ENCODE results near the gene EML6. TPM values are rescaled to one million over a fixed set of nuclear protein-coding genes. Genes with fewer than 3 reads are reported as not detected.

The EML6 gene
- polyA plus RNA-seq (2013, experiment 1 of 2), result 0.34 TPM
- polyA plus RNA-seq (2013, experiment 2 of 2), result 0.32 TPM

GRCh38 chr2:54723131-54723995, at the start of gene EML6:
EML6 (plus strand) TSS chr2:54723662; CDS start chr2:54725062, 1,400 bp downstream.
- Histone ChIP-seq H2BK15ac (replicated peaks; ENCODE audit: low read depth) (no peak within 1 kb of the TSS), H4K5ac (ENCODE audit: low read length) (no peak within 1 kb of the TSS), H3K4ac (ENCODE audit: low read depth, low read length) (no peak within 1 kb of the TSS), H3K56ac (ENCODE audit: low read length) (peak within 1 kb of the TSS; percentile 90), H3K9ac (ENCODE audit: low read length) (peak within 1 kb of the TSS; percentile 79), H2AK5ac (ENCODE audit: low read length) (no peak within 1 kb of the TSS), H3K27me3 (ENCODE audit: insufficient read depth, low read length, poor library complexity) (peaks cover 22% of the 10 kb centered on the region), H3K23ac (ENCODE audit: low read length) (no peak within 1 kb of the TSS), H2BK5ac (ENCODE audit: low read length) (no peak within 1 kb of the TSS), H3K79me1 (ENCODE audit: low read length) (no peaks in the 10 kb centered on the region), H3K79me2 (ENCODE audit: control insufficient read depth, insufficient read depth, low read length) (no peaks in the 10 kb centered on the region), H3K4me1 (ENCODE audit: control insufficient read depth, low read depth, low read length) (peaks cover 5% of the 10 kb centered on the region), H3K4me3 (ENCODE audit: low read length) (peak within 1 kb of the TSS; percentile 85), H2BK120ac (ENCODE audit: low read depth, low read length) (no peak within 1 kb of the TSS), H3K4me2 (ENCODE audit: low read length) (peak within 1 kb of the TSS; percentile 91), H4K8ac (ENCODE audit: low read depth, low read length) (peak within 1 kb of the TSS; percentile 39), H3K18ac (ENCODE audit: low read length) (no peak within 1 kb of the TSS), H3K27ac (ENCODE audit: low read depth, low read length) (no peak within 1 kb of the TSS), H3K36me3 (ENCODE audit: control insufficient read depth, insufficient read depth, low read length) (no peaks in the 10 kb centered on the region)
- peak; percentile 99 for DNase-seq
- WGBS (ENCODE audit: extremely low coverage, insufficient coverage, low lambda C conversion rate), result no CpG with 5 or more reads among the region's 90 CpGs

- no peaks in the 10 kb centered on the region for H3K36me3 ChIP-seq (ENCODE audit: control insufficient read depth, insufficient read depth, low read length)
- no peak overlapping the region for H3K4me3 ChIP-seq (ENCODE audit: low read length)
- H3K4ac ChIP-seq (ENCODE audit: low read depth, low read length), result no peak overlapping the region
- H2BK15ac ChIP-seq (replicated peaks; ENCODE audit: low read depth), result no peak overlapping the region
- no peak overlapping the region for H3K9ac ChIP-seq (ENCODE audit: low read length)
- no peak overlapping the region for H3K23ac ChIP-seq (ENCODE audit: low read length)
- no peak overlapping the region for H2AK5ac ChIP-seq (ENCODE audit: low read length)
- H2BK120ac ChIP-seq (ENCODE audit: low read depth, low read length), result no peak overlapping the region
- no peak overlapping the region for H4K8ac ChIP-seq (ENCODE audit: low read depth, low read length)
- no peak overlapping the region for H3K18ac ChIP-seq (ENCODE audit: low read length)
- no peak for DNase-seq
- no peaks in the 10 kb centered on the region for H3K79me2 ChIP-seq (ENCODE audit: control insufficient read depth, insufficient read depth, low read length)
- H2BK5ac ChIP-seq (ENCODE audit: low read length), result no peak overlapping the region
- no CpG with 5 or more reads among the region's 8 CpGs for WGBS (ENCODE audit: extremely low coverage, insufficient coverage, low lambda C conversion rate)
- H4K5ac ChIP-seq (ENCODE audit: low read length), result no peak overlapping the region
- H3K4me1 ChIP-seq (ENCODE audit: control insufficient read depth, low read depth, low read length), result no peaks in the 10 kb centered on the region
- no peak overlapping the region for H3K4me2 ChIP-seq (ENCODE audit: low read length)
- no peaks in the 10 kb centered on the region for H3K27me3 ChIP-seq (ENCODE audit: insufficient read depth, low read length, poor library complexity)
- H3K56ac ChIP-seq (ENCODE audit: low read length), result no peak overlapping the region
- H3K27ac ChIP-seq (ENCODE audit: low read depth, low read length), result no peak overlapping the region
- no peaks in the 10 kb centered on the region for H3K79me1 ChIP-seq (ENCODE audit: low read length)
Observed at GRCh38 chr2:54675281-54675680, 48.2 kb upstream of the EML6 start.

DNA sequence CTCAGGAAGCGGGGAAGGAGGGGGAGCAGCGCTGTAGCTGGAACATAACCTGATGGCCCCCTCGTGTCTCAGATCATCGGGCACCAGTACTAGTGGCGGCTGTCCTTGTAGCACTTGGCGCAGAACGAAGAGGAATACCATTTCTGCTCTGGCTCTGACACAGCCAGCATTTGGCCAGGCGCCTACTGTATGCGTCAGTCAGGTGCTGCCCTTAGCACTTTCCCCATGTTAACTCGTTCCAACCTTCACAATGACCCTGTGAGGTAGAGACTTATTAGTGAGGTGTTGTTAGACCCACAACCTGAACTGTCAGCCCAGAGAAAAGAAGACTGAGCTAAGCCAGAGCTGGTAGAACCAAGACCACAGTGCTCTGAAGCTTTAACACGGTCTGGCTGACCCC, 47.7 kb upstream of the EML6 start:
- H2BK15ac ChIP-seq (replicated peaks; ENCODE audit: low read depth), result no peak overlapping the region
- no peak overlapping the region for H2AK5ac ChIP-seq (ENCODE audit: low read length)
- H3K9ac ChIP-seq (ENCODE audit: low read length), result no peak overlapping the region
- no peak overlapping the region for H3K18ac ChIP-seq (ENCODE audit: low read length)
- DNase-seq, result no peak
- H3K4me3 ChIP-seq (ENCODE audit: low read length), result no peak overlapping the region
- no peaks in the 10 kb centered on the region for H3K36me3 ChIP-seq (ENCODE audit: control insufficient read depth, insufficient read depth, low read length)
- no peak overlapping the region for H3K4ac ChIP-seq (ENCODE audit: low read depth, low read length)
- H3K56ac ChIP-seq (ENCODE audit: low read length), result no peak overlapping the region
- H4K5ac ChIP-seq (ENCODE audit: low read length), result no peak overlapping the region
- no peak overlapping the region for H3K23ac ChIP-seq (ENCODE audit: low read length)
- H3K4me1 ChIP-seq (ENCODE audit: control insufficient read depth, low read depth, low read length), result no peaks in the 10 kb centered on the region
- H3K4me2 ChIP-seq (ENCODE audit: low read length), result no peak overlapping the region
- H2BK5ac ChIP-seq (ENCODE audit: low read length), result no peak overlapping the region
- WGBS (ENCODE audit: extremely low coverage, insufficient coverage, low lambda C conversion rate), result no CpG with 5 or more reads among the region's 11 CpGs
- no peak overlapping the region for H4K8ac ChIP-seq (ENCODE audit: low read depth, low read length)
- H3K79me2 ChIP-seq (ENCODE audit: control insufficient read depth, insufficient read depth, low read length), result no peaks in the 10 kb centered on the region
- H2BK120ac ChIP-seq (ENCODE audit: low read depth, low read length), result no peak overlapping the region
- no peaks in the 10 kb centered on the region for H3K79me1 ChIP-seq (ENCODE audit: low read length)
- no peak overlapping the region for H3K27ac ChIP-seq (ENCODE audit: low read depth, low read length)
- H3K27me3 ChIP-seq (ENCODE audit: insufficient read depth, low read length, poor library complexity), result no peaks in the 10 kb centered on the region

DNA sequence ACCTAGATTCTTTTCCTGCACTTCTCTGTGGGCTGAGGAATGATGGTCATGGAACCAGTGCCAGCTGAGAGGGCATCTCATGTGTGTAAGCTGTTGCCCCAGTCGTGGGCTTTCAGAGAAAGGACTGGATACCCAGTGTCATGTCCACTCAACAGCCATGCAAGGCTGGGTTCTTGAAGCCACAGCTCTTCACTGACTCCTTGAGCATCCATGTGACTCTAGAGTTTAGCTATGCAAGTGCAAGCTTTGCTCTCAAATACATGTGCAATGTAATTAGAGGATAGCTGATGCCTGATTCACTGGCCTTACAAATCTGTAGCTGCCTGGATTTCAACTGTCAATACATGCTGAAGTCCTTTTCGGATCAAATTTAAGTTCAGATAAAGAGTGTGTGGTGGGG, 46.8 kb upstream of the EML6 start:
- no peak overlapping the region for H4K8ac ChIP-seq (ENCODE audit: low read depth, low read length)
- no peak overlapping the region for H2AK5ac ChIP-seq (ENCODE audit: low read length)
- H3K79me1 ChIP-seq (ENCODE audit: low read length), result no peaks in the 10 kb centered on the region
- no peaks in the 10 kb centered on the region for H3K4me1 ChIP-seq (ENCODE audit: control insufficient read depth, low read depth, low read length)
- H3K23ac ChIP-seq (ENCODE audit: low read length), result no peak overlapping the region
- no peak for DNase-seq
- no peaks in the 10 kb centered on the region for H3K79me2 ChIP-seq (ENCODE audit: control insufficient read depth, insufficient read depth, low read length)
- no peak overlapping the region for H3K4me2 ChIP-seq (ENCODE audit: low read length)
- no peak overlapping the region for H2BK120ac ChIP-seq (ENCODE audit: low read depth, low read length)
- no peak overlapping the region for H3K4me3 ChIP-seq (ENCODE audit: low read length)
- no peak overlapping the region for H3K4ac ChIP-seq (ENCODE audit: low read depth, low read length)
- H4K5ac ChIP-seq (ENCODE audit: low read length), result no peak overlapping the region
- H3K56ac ChIP-seq (ENCODE audit: low read length), result no peak overlapping the region
- H3K27ac ChIP-seq (ENCODE audit: low read depth, low read length), result no peak overlapping the region
- no peaks in the 10 kb centered on the region for H3K27me3 ChIP-seq (ENCODE audit: insufficient read depth, low read length, poor library complexity)
- WGBS (ENCODE audit: extremely low coverage, insufficient coverage, low lambda C conversion rate), result no CpG with 5 or more reads among the region's 2 CpGs
- no peaks in the 10 kb centered on the region for H3K36me3 ChIP-seq (ENCODE audit: control insufficient read depth, insufficient read depth, low read length)
- no peak overlapping the region for H3K18ac ChIP-seq (ENCODE audit: low read length)
- H2BK15ac ChIP-seq (replicated peaks; ENCODE audit: low read depth), result no peak overlapping the region
- H2BK5ac ChIP-seq (ENCODE audit: low read length), result no peak overlapping the region
- no peak overlapping the region for H3K9ac ChIP-seq (ENCODE audit: low read length)

DNA sequence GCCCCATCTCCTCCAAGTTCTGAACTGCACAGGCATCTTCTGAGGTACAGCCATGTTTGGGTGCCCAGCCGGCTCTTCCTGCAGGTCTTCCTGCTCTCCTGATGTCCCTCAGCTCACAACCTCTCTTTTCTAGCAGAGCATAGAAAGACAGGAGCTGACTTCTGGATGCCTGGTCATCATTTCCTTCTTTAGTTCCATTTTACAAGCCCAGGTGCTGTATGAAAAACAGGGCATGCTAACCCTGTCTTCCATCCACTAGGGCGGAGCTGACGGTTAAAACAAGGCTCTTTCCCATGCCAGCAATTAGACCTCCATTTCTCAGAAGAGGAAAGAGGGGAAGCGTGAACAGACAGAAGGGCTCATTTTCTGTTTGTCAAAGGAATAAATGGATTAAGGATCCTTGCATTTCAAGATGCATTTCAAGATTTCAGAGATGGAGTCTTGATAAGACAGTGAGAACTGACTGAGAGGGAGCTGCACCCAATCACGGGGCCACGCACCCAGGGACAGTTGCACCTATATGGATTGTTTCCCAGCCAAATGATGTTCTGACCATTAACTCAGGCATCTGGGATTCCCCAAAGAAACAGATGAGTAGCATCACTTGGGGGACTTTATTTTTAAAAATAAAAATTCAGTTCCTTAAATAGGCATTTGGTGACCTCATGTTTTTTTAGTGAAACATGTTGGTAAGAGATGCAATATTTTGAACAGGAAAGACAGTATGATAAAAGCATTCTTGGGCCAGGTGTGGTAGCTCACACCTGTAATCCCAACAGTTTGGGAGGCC, 45.8 kb upstream of the EML6 start:
- Histone ChIP-seq H3K4me3 (ENCODE audit: low read length) (no peak overlapping the region), H4K8ac (ENCODE audit: low read depth, low read length) (no peak overlapping the region), H3K18ac (ENCODE audit: low read length) (no peak overlapping the region), H3K79me2 (ENCODE audit: control insufficient read depth, insufficient read depth, low read length) (no peaks in the 10 kb centered on the region), H3K27me3 (ENCODE audit: insufficient read depth, low read length, poor library complexity) (no peaks in the 10 kb centered on the region), H3K4me2 (ENCODE audit: low read length) (no peak overlapping the region), H2BK5ac (ENCODE audit: low read length) (no peak overlapping the region), H2AK5ac (ENCODE audit: low read length) (no peak overlapping the region), H3K56ac (ENCODE audit: low read length) (no peak overlapping the region), H3K36me3 (ENCODE audit: control insufficient read depth, insufficient read depth, low read length) (no peaks in the 10 kb centered on the region), H2BK120ac (ENCODE audit: low read depth, low read length) (no peak overlapping the region), H2BK15ac (replicated peaks; ENCODE audit: low read depth) (no peak overlapping the region), H3K4ac (ENCODE audit: low read depth, low read length) (no peak overlapping the region), H3K23ac (ENCODE audit: low read length) (no peak overlapping the region), H3K79me1 (ENCODE audit: low read length) (no peaks in the 10 kb centered on the region), H3K4me1 (ENCODE audit: control insufficient read depth, low read depth, low read length) (no peaks in the 10 kb centered on the region), H4K5ac (ENCODE audit: low read length) (no peak overlapping the region), H3K27ac (ENCODE audit: low read depth, low read length) (no peak overlapping the region), H3K9ac (ENCODE audit: low read length) (no peak overlapping the region)
- DNase-seq, result no peak
- no CpG with 5 or more reads among the region's 6 CpGs for WGBS (ENCODE audit: extremely low coverage, insufficient coverage, low lambda C conversion rate)

Data from mesendoderm (in vitro differentiated cells).